Loucy (cell line): Measurements from ENCODE around the gene ADGRL1.
"Not testable (repeated sequence)": the region's sequence is repeated elsewhere in the genome, so short reads cannot be mapped to it uniquely, and the experiment has no call there.

Source experiments
- H2AFZ ChIP-seq: fragments of 200-600 bp; sonication (generic); 2 replicates; pipeline ENCODE4 v1.6.0; 2016; ENCODE audit warnings: antibody characterized with exemption, mild to moderate bottlenecking, low read length, moderate library complexity
- H3F3A ChIP-seq: fragments of 200-600 bp; 2 replicates; pipeline ENCODE4 v1.6.0; 2016; ENCODE audit warnings: antibody characterized with exemption, low read depth, mild to moderate bottlenecking
- H3K27me3 ChIP-seq: fragments of 200-600 bp; sonication (generic); 2 replicates; pipeline ENCODE4 v1.6.1; 2014; ENCODE audit warnings: low read length, mild to moderate bottlenecking; ENCODE audit not compliant: insufficient read depth, poor library complexity, severe bottlenecking
- H3K36me3 ChIP-seq: fragments of 200-600 bp; sonication (generic); 2 replicates; pipeline ENCODE4 v1.6.1; 2016; ENCODE audit warnings: low read length; ENCODE audit not compliant: insufficient read depth
- H3K4me1 ChIP-seq: fragments of 200-600 bp; sonication (generic); 2 replicates; pipeline ENCODE4 v1.5.1; 2014; ENCODE audit warnings: low read length, mild to moderate bottlenecking; ENCODE audit not compliant: insufficient read depth, poor library complexity, severe bottlenecking
- H3K4me2 ChIP-seq: fragments of 200-600 bp; sonication (generic); 2 replicates; pipeline ENCODE4 v1.6.0; 2014; ENCODE audit warnings: antibody characterized with exemption, low read length, low read depth, mild to moderate bottlenecking; ENCODE audit not compliant: poor library complexity, severe bottlenecking
- H3K4me3 ChIP-seq: fragments of 200-600 bp; sonication (generic); 2 replicates; pipeline ENCODE4 v1.5.1; 2014; ENCODE audit warnings: low read length, mild to moderate bottlenecking, mixed read lengths; ENCODE audit not compliant: poor library complexity, severe bottlenecking
- H3K79me2 ChIP-seq: fragments of 200-600 bp; sonication (generic); 2 replicates; pipeline ENCODE4 v1.6.1; 2014; ENCODE audit warnings: low read length; ENCODE audit not compliant: insufficient read depth
- H3K9ac ChIP-seq: fragments of 200-600 bp; sonication (generic); 2 replicates; pipeline ENCODE4 v1.6.0; 2014; ENCODE audit warnings: mild to moderate bottlenecking, low read depth, low read length, moderate library complexity; ENCODE audit not compliant: poor library complexity, severe bottlenecking
- H3K9me2 ChIP-seq: fragments of 200-600 bp; sonication (generic); replicated peaks from 2 replicates; pipeline ENCODE4 v1.6.1; 2016; ENCODE audit warnings: low read depth, low read length, mixed read lengths
- H3K9me3 ChIP-seq: fragments of 200-600 bp; sonication (generic); 2 replicates; pipeline ENCODE4 v1.6.1; 2014; ENCODE audit warnings: mild to moderate bottlenecking, antibody characterized with exemption, low read length, low read depth; ENCODE audit not compliant: insufficient read depth
- H4K20me1 ChIP-seq: fragments of 200-600 bp; sonication (generic); 2 replicates; pipeline ENCODE4 v1.6.0; 2014; ENCODE audit warnings: antibody characterized with exemption, low read length, mild to moderate bottlenecking; ENCODE audit not compliant: insufficient read depth, poor library complexity, severe bottlenecking
- CTCF ChIP-seq: fragments of 200-600 bp; sonication (generic); conservative IDR thresholded peaks from 2 replicates; pipeline ENCODE4 v1.5.1; 2014; ENCODE audit warnings: mild to moderate bottlenecking, antibody characterized with exemption, low read length
- EZH2phosphoT487 ChIP-seq: fragments of 200-600 bp; IDR thresholded peaks from 2 replicates; pipeline ENCODE4 v1.6.1; 2018; ENCODE audit warnings: antibody characterized with exemption, mild to moderate bottlenecking, moderate library complexity, borderline replicate concordance

ADGRL1 gene

GRCh38 chr19:14183741-14184350 is 22.1 kb downstream of the ADGRL1 start:
- no peaks in the 10 kb centered on the region for H3K4me1 ChIP-seq
- H3K36me3 ChIP-seq, result no peaks in the 10 kb centered on the region
- H2AFZ ChIP-seq, result no peak overlapping the region
- TF ChIP-seq EZH2phosphoT487 (no peak), CTCF (no peak)
- H3K9me3 ChIP-seq, result no peaks in the 10 kb centered on the region
- H3K4me2 ChIP-seq, result no peak overlapping the region
- no peak overlapping the region for H3K9ac ChIP-seq
- H3F3A ChIP-seq, result no peaks in the 10 kb centered on the region
- H3K4me3 ChIP-seq, result no peak overlapping the region
- H3K9me2 ChIP-seq, result no peaks in the 10 kb centered on the region
- no peaks in the 10 kb centered on the region for H4K20me1 ChIP-seq
- peaks cover 3% of the 10 kb centered on the region; the same call in 1 of the 2 replicates for H3K79me2 ChIP-seq
- no peaks in the 10 kb centered on the region for H3K27me3 ChIP-seq

GRCh38 chr19:14182476-14182875 is 23.5 kb downstream of the ADGRL1 start:
- TF ChIP-seq CTCF (no peak), EZH2phosphoT487 (no peak)
- Histone ChIP-seq H3K27me3 (no peaks in the 10 kb centered on the region), H3K36me3 (peaks cover 6% of the 10 kb centered on the region; the same call in 1 of the 2 replicates), H4K20me1 (no peaks in the 10 kb centered on the region), H2AFZ (no peak overlapping the region), H3K79me2 (peaks cover 2% of the 10 kb centered on the region; the same call in 1 of the 2 replicates), H3K4me3 (no peak overlapping the region), H3K4me2 (no peak overlapping the region), H3K9me3 (no peaks in the 10 kb centered on the region), H3K9ac (no peak overlapping the region), H3K4me1 (no peaks in the 10 kb centered on the region), H3F3A (no peaks in the 10 kb centered on the region), H3K9me2 (no peaks in the 10 kb centered on the region)

GRCh38 chr19:14181906-14182305 is 24.1 kb downstream of the ADGRL1 start:
- Histone ChIP-seq H3K9me2 (no peaks in the 10 kb centered on the region), H2AFZ (no peak overlapping the region), H3K27me3 (no peaks in the 10 kb centered on the region), H3K4me3 (no peak overlapping the region), H3K4me1 (no peaks in the 10 kb centered on the region), H3K9me3 (no peaks in the 10 kb centered on the region), H3K79me2 (no peaks in the 10 kb centered on the region; the same call in 1 of the 2 replicates), H3K9ac (no peak overlapping the region), H3K4me2 (no peak overlapping the region), H3F3A (no peaks in the 10 kb centered on the region), H3K36me3 (peaks cover 12% of the 10 kb centered on the region; the same call in 1 of the 2 replicates), H4K20me1 (no peaks in the 10 kb centered on the region)
- TF ChIP-seq EZH2phosphoT487 (no peak), CTCF (no peak)

GRCh38 chr19:14181199-14181598 is 24.8 kb downstream of the ADGRL1 start:
- H3K9me3 ChIP-seq, H3K79me2 ChIP-seq, H3K9me2 ChIP-seq, H3K4me1 ChIP-seq, H3K9ac ChIP-seq, H3K4me3 ChIP-seq, H3F3A ChIP-seq, H4K20me1 ChIP-seq, H3K27me3 ChIP-seq, H2AFZ ChIP-seq, H3K4me2 ChIP-seq: not testable (repeated sequence)
- peaks cover 15% of the 10 kb centered on the region; the same call in 1 of the 2 replicates for H3K36me3 ChIP-seq
